ENCODE data around the gene PRKN.

GRCh38 chr6:161308075-161308655, 1419.4 kb downstream of the PRKN start:
- TF ChIP-seq EZH2 (IDR thresholded peaks at IDR 0.05; ENCODE audit: borderline replicate concordance, insufficient read depth, low read length, poor library complexity, severe bottlenecking): no peak
- TF ChIP-seq, protein P1, sequence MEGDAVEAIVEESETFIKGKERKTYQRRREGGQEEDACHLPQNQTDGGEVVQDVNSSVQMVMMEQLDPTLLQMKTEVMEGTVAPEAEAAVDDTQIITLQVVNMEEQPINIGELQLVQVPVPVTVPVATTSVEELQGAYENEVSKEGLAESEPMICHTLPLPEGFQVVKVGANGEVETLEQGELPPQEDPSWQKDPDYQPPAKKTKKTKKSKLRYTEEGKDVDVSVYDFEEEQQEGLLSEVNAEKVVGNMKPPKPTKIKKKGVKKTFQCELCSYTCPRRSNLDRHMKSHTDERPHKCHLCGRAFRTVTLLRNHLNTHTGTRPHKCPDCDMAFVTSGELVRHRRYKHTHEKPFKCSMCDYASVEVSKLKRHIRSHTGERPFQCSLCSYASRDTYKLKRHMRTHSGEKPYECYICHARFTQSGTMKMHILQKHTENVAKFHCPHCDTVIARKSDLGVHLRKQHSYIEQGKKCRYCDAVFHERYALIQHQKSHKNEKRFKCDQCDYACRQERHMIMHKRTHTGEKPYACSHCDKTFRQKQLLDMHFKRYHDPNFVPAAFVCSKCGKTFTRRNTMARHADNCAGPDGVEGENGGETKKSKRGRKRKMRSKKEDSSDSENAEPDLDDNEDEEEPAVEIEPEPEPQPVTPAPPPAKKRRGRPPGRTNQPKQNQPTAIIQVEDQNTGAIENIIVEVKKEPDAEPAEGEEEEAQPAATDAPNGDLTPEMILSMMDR (IDR thresholded peaks at IDR 0.05; ENCODE audit: poor library complexity, severe bottlenecking): no peak
- no peak for TF ChIP-seq RAD21 (conservative IDR thresholded peaks at IDR 0.05)
- no peak for TF ChIP-seq POLR2AphosphoS5 (IDR thresholded peaks at IDR 0.05)
- TF ChIP-seq TAF1 (IDR thresholded peaks at IDR 0.05; ENCODE audit: low read depth): no peak

Measured in neural cell (in vitro differentiated cells).